ENCODE results near the gene KCND2.

The KCND2 gene

GRCh38 chr7:120311028-120311788 lies 38.2 kb downstream of the KCND2 start:
- DNase-seq (ENCODE audit: low read depth) = no peak

GRCh38 chr7:120320218-120320961 lies 47.4 kb downstream of the KCND2 start:
- DNase-seq (ENCODE audit: low read depth) = no peak

GRCh38 chr7:120327054-120327453 lies 54.1 kb downstream of the KCND2 start:
- DNase-seq (ENCODE audit: low read depth) = no peak

GRCh38 chr7:120332433-120332832 lies 59.5 kb downstream of the KCND2 start:
- no peak for DNase-seq (ENCODE audit: low read depth)

- no peak for DNase-seq (ENCODE audit: low read depth)
Observed at GRCh38 chr7:120334475-120334874, 61.5 kb downstream of the KCND2 start.

GRCh38 chr7:120337308-120337907 lies 64.4 kb downstream of the KCND2 start:
- no peak for DNase-seq (ENCODE audit: low read depth)

- no peak for DNase-seq (ENCODE audit: low read depth)
Observed at GRCh38 chr7:120344276-120344675, 71.3 kb downstream of the KCND2 start.

- DNase-seq (ENCODE audit: low read depth) = no peak
Observed at GRCh38 chr7:120353171-120353570, 80.2 kb downstream of the KCND2 start.

GRCh38 chr7:120360918-120361317 lies 87.9 kb downstream of the KCND2 start:
- no peak for DNase-seq (ENCODE audit: low read depth)

- DNase-seq (ENCODE audit: low read depth) = no peak
Observed at GRCh38 chr7:120363414-120363813, 90.4 kb downstream of the KCND2 start.

GRCh38 chr7:120370954-120371353 lies 98.0 kb downstream of the KCND2 start:
- no peak for DNase-seq (ENCODE audit: low read depth)

GRCh38 chr7:120373174-120373573 lies 100.2 kb downstream of the KCND2 start:
- no peak for DNase-seq (ENCODE audit: low read depth)

GRCh38 chr7:120394595-120394994 lies 121.6 kb downstream of the KCND2 start:
- no peak for DNase-seq (ENCODE audit: low read depth)

- DNase-seq (ENCODE audit: low read depth) = no peak
Observed at GRCh38 chr7:120395526-120396019, 122.6 kb downstream of the KCND2 start.

GRCh38 chr7:120398284-120399000 lies 125.5 kb downstream of the KCND2 start:
- no peak for DNase-seq (ENCODE audit: low read depth)

GRCh38 chr7:120400806-120401455 lies 128.0 kb downstream of the KCND2 start:
- DNase-seq (ENCODE audit: low read depth) = no peak

- DNase-seq (ENCODE audit: low read depth) = no peak
Observed at GRCh38 chr7:120402079-120402767, 129.2 kb downstream of the KCND2 start.

GRCh38 chr7:120402801-120403200 lies 129.8 kb downstream of the KCND2 start:
- no peak for DNase-seq (ENCODE audit: low read depth)

- DNase-seq (ENCODE audit: low read depth) = no peak
Observed at GRCh38 chr7:120404042-120404441, 131.1 kb downstream of the KCND2 start.

GRCh38 chr7:120405652-120406051 lies 132.7 kb downstream of the KCND2 start:
- DNase-seq (ENCODE audit: low read depth) = no peak

- no peak for DNase-seq (ENCODE audit: low read depth)
Observed at GRCh38 chr7:120407010-120407409, 134.0 kb downstream of the KCND2 start.

Data from GM04503 (cell line).